GM21423 (cell line): ENCODE data around the gene ZNF280B.

Experiments used
- ATAC-seq: cut with Tn5 transposase; IDR thresholded peaks from one replicate; pipeline ENCODE4 v1.9.1; 2021; ENCODE audit warnings: mild to moderate bottlenecking, moderate library complexity; ENCODE audit not compliant: unreplicated experiment

Gene ZNF280B

DNA sequence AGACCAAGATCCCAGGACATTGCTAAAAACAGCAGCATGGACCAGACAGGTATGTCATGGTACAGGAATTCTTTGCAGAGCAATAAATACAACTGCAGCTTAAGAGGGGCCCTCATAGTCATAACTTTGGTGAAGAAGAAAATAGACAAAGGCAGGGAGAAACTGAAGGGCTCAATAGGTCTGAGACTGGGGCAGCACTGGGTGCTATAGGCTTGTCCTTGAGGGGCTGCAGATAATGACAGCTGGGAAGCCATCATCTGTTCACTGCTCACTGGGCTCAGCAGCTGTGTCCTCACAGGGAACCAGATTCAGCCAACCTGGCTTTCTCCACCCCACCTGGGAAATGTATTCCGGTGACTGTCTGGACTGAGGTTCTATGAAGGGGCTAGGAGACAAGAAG, 68.4 kb downstream of the ZNF280B start:
- no peak for ATAC-seq
